Transverse colon (tissue), 4 donors: Measurements from ENCODE around the gene PKMYT1. TPM values are rescaled to one million over a fixed set of nuclear protein-coding genes. Genes with fewer than 3 reads are reported as not detected.

Experiments used
- DNase-seq: peaks from one replicate; pipeline ENCODE4 v3.0.0-alpha.2; 2019
- H3K27ac ChIP-seq, 4 donors: fragments of 200-600 bp; sonication (generic); 2 replicates each; pipeline ENCODE4 v1.5.1; 2016 to 2018; ENCODE audit warnings: inconsistent platforms in 4 of 4
- H3K27me3 ChIP-seq: fragments of 200-600 bp; sonication (generic); 2 replicates; pipeline ENCODE4 v1.5.1; 2017; ENCODE audit warnings: inconsistent platforms
- H3K36me3 ChIP-seq, 4 donors: fragments of 200-600 bp; sonication (generic); 2 replicates each; pipeline ENCODE4 v1.5.1; 2017 to 2019; ENCODE audit warnings: inconsistent platforms in 4 of 4
- H3K4me1 ChIP-seq, 4 donors: fragments of 200-600 bp; sonication (generic); 2 replicates each; pipeline ENCODE4 v1.5.1; 2017 to 2020; ENCODE audit warnings: inconsistent platforms in 4 of 4
- H3K4me3 ChIP-seq, 4 donors: fragments of 200-600 bp; sonication (generic); 1 replicate in 1 of 4; 2 replicates in 3 of 4; pipeline versions ENCODE4 v1.5.1 to v1.6.1; 2017 to 2019; ENCODE audit warnings: inconsistent platforms in 4 of 4
- H3K9me3 ChIP-seq, 2 donors: fragments of 200-600 bp; sonication (generic); 2 replicates each; pipeline ENCODE4 v1.5.1; 2017 to 2019; ENCODE audit warnings: inconsistent platforms in 2 of 2
- EP300 ChIP-seq: sonication (generic); formaldehyde crosslinking; IDR thresholded peaks from one replicate; pipeline ENCODE4 v1.6.1; 2017; ENCODE audit warnings: antibody characterized with exemption, low read depth
- POLR2A ChIP-seq: fragments of 450-650 bp; IDR thresholded peaks from one replicate; pipeline ENCODE4 v1.6.1; 2016; ENCODE audit warnings: antibody characterized with exemption, mild to moderate bottlenecking, moderate library complexity
- POLR2AphosphoS5 ChIP-seq, 3 donors: sonication (generic); formaldehyde crosslinking; IDR thresholded peaks; one replicate each; pipeline ENCODE4 v1.6.1; 2016; ENCODE audit warnings: antibody characterized with exemption in 3 of 3
- WGBS, 2 donors: methylation state at CpG; one replicate each; pipeline ENCODE4 v1.1.5; 2018; ENCODE audit warnings: low coverage in 1 of 2; 5-methylcytosine and 5-hydroxymethylcytosine counted together
- in situ Hi-C, 4 donors: fragments of 200-750 bp; cut with MboI; loops; one replicate each; pipeline versions ENCODE4 v1.15.0 to v1.15.1; 2017; ENCODE audit warnings: low sequenced_read_pairs in 3 of 4, low pct_ligation_motif_present in 1 of 4, low pct_unique_long_range_greater_than_20kb in 1 of 4
- intact Hi-C: fragments of 100-400 bp; cut with DNase I; formaldehyde crosslinking; loops from one replicate; pipeline ENCODE4 v1.15.1; 2023; ENCODE audit warnings: low total_unique reads
- total RNA-seq, 4 donors: library from RNA; depleted of rRNA; stranded (reverse); fragments of >200 nt; gene quantifications; one replicate each; pipeline ENCODE4 v1.1.0, GENCODE V29; 2016
- TF ChIP-seq, protein P1 (sequence below), 5 experiments: fragments of 200-600 bp in 3 of 5; fragments of 450-650 bp in 2 of 5; sonication (generic) in 3 of 5; IDR thresholded peaks; 1 replicate in 2 of 5; 2 replicates in 3 of 5; pipeline ENCODE4 v1.5.1; 2016 to 2017; ENCODE audit warnings: antibody characterized with exemption in 5 of 5, inconsistent platforms in 3 of 5, mild to moderate bottlenecking in 2 of 5, moderate library complexity in 1 of 5

Gene PKMYT1
- total RNA-seq, 4 donors from 2014 or later: 0.55 to 3.6 (median 3.0) TPM; not detected in 1

DNA sequence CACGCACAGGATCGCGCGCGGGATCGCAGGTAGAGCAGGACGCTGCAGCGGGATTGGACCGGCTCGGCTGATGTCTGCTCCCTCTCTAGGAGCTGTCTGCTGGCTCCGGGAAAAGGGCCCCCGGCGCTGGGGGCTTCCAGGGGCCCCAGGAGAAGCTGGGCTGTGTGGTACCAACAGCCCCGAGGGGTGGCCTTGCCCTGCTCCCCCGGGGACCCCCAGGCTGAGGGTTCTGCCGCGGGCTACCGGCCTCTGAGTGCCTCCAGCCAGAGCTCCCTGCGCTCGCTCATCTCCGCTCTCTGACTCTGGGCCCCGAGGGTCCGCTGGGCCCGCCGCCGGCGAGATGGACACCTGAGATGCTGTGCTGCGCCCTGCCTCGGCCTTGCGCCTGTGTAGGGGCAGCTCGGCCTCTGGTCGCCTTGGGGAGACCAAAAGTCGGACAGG, 12.5 kb downstream of the PKMYT1 start:
- TF ChIP-seq EP300 (no peak), POLR2AphosphoS5 (IDR thresholded peaks at IDR 0.05) (no peak)
- H3K36me3 ChIP-seq: no peaks in the 10 kb centered on the region
- peaks cover 61% of the 10 kb centered on the region for H3K27me3 ChIP-seq
- H3K9me3 ChIP-seq: no peaks in the 10 kb centered on the region
- H3K27ac ChIP-seq: no peak overlapping the region
- peaks cover 36 to 66% (median 61%) of the 10 kb centered on the region in 4 donors for H3K4me1 ChIP-seq
- intact Hi-C loops: no loop called here
- WGBS, 2 donors: 68% methylated on average over 32 of the region's 33 CpGs; no CpG with 5 or more reads in 1 of the 2 donors
- peak overlapping the region in 1 of 4 donors; percentile 35 for H3K4me3 ChIP-seq
- in situ Hi-C loops: no loop called here
- DNase-seq: no peak

- DNase-seq: no peak
- in situ Hi-C loops (no loop called here), intact Hi-C loops (no loop called here)
- 21% methylated on average over 24 of the region's 51 CpGs; no CpG with 5 or more reads in 1 of the 2 donors for whole genome bisulfite sequencing, 2 donors
- no peaks in the 10 kb centered on the region for H3K9me3 ChIP-seq
- no peak overlapping the region for H3K27ac ChIP-seq
- peak overlapping the region in 2 of 4 donors; percentile 20 to 35 for H3K4me3 ChIP-seq
- no peaks in the 10 kb centered on the region for H3K36me3 ChIP-seq
- peaks cover 66% of the 10 kb centered on the region for H3K27me3 ChIP-seq
- no peak for TF ChIP-seq POLR2A
- TF ChIP-seq POLR2AphosphoS5 (IDR thresholded peaks at IDR 0.05): no peak
- no peak for TF ChIP-seq EP300
- TF ChIP-seq, protein P1, sequence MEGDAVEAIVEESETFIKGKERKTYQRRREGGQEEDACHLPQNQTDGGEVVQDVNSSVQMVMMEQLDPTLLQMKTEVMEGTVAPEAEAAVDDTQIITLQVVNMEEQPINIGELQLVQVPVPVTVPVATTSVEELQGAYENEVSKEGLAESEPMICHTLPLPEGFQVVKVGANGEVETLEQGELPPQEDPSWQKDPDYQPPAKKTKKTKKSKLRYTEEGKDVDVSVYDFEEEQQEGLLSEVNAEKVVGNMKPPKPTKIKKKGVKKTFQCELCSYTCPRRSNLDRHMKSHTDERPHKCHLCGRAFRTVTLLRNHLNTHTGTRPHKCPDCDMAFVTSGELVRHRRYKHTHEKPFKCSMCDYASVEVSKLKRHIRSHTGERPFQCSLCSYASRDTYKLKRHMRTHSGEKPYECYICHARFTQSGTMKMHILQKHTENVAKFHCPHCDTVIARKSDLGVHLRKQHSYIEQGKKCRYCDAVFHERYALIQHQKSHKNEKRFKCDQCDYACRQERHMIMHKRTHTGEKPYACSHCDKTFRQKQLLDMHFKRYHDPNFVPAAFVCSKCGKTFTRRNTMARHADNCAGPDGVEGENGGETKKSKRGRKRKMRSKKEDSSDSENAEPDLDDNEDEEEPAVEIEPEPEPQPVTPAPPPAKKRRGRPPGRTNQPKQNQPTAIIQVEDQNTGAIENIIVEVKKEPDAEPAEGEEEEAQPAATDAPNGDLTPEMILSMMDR (IDR thresholded peaks at IDR 0.05): no peak
- peaks cover 36 to 66% (median 61%) of the 10 kb centered on the region in 4 donors for H3K4me1 ChIP-seq
These were observed 13.0 kb downstream of the PKMYT1 start for GRCh38 chr16:2967211-2967631.

- peaks cover 36 to 66% (median 61%) of the 10 kb centered on the region in 4 donors for H3K4me1 ChIP-seq
- H3K27me3 ChIP-seq: peaks cover 70% of the 10 kb centered on the region
- no peak overlapping the region for H3K27ac ChIP-seq
- H3K36me3 ChIP-seq: no peaks in the 10 kb centered on the region
- peak; percentile 37 for DNase-seq
- in situ Hi-C loops (no loop called here), intact Hi-C loops (no loop called here)
- H3K4me3 ChIP-seq: peak overlapping the region in 2 of 4 donors; percentile 20 to 35
- 15% methylated on average over 15 of the region's 46 CpGs; no CpG with 5 or more reads in 1 of the 2 donors for WGBS, 2 donors
- H3K9me3 ChIP-seq: no peaks in the 10 kb centered on the region
- no peak for TF ChIP-seq EP300
These were observed 13.4 kb downstream of the PKMYT1 start for GRCh38 chr16:2966808-2967191.

DNA sequence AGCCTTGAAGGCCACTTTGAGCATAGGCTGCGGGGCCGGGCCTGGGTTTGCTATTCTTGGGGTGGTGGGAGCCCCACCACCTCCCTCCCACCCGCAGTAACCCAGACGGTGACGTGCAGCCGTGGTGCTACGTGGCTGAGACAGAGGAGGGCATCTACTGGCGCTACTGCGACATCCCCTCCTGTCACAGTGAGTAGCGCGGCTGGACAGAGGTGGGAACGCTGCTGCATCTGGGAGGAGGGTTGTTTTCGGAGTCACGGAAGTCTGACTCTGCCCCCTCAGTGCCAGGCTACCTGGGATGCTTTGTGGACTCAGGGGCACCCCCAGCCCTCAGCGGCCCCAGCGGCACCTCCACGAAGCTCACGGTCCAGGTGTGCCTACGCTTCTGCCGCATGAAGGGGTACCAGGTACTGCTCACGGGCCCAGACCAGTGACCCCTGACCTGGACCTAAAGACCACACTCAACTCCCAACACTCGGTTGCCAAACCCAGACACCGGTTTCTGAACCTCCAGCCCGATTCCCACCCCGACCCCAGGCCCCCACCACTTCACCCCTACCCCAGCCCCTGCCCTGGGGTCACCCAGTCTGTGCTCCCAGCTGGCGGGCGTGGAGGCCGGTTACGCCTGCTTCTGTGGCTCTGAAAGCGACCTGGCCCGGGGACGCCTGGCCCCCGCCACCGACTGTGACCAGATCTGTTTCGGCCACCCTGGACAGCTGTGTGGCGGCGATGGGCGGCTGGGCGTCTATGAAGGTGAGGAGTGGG, 14.0 kb downstream of the PKMYT1 start:
- intact Hi-C loops: no loop called here
- no peak overlapping the region for H3K27ac ChIP-seq
- H3K36me3 ChIP-seq: no peaks in the 10 kb centered on the region
- TF ChIP-seq POLR2A: no peak
- TF ChIP-seq EP300: no peak
- TF ChIP-seq POLR2AphosphoS5 (IDR thresholded peaks at IDR 0.05): no peak
- TF ChIP-seq, protein P1 (IDR thresholded peaks at IDR 0.05): no peak
- peaks cover 36 to 66% (median 61%) of the 10 kb centered on the region in 4 donors for H3K4me1 ChIP-seq
- peak; percentile 8 for DNase-seq
- 57% methylated on average over 33 of the region's 39 CpGs; no CpG with 5 or more reads in 1 of the 2 donors for WGBS, 2 donors
- in situ Hi-C loops: no loop called here
- no peaks in the 10 kb centered on the region for H3K9me3 ChIP-seq
- H3K27me3 ChIP-seq: peaks cover 76% of the 10 kb centered on the region
- peak overlapping the region in 2 of 4 donors; percentile 20 to 35 for H3K4me3 ChIP-seq
